ENCODE measurements around the gene DAZL. TPM values are rescaled to one million over a fixed set of nuclear protein-coding genes. Genes with fewer than 3 reads are reported as not detected.
"Not testable (repeated sequence)": the region's sequence is repeated elsewhere in the genome, so short reads cannot be mapped to it uniquely, and the experiment has no call there.

DAZL gene
- 1.8 TPM in 2 replicates for total RNA-seq (2014; rRNA removed; shearing (Covaris generic))
- polyA plus RNA-seq (2014; cell fraction: nucleus; rRNA removed), result 0.36 and 0.60 TPM in 2 replicates

- DNase-seq (ENCODE audit: extremely low read depth, low read depth), result no peak
Measured at GRCh38 chr3:16604887-16605602, at the start of gene DAZL. Gene DAZL (minus strand): TSS chr3:16605423. CDS start chr3:16605205, 218 bp downstream.

- DNase-seq (ENCODE audit: extremely low read depth, low read depth), result no peak
Measured at GRCh38 chr3:16654976-16655375, 49.8 kb upstream of the DAZL start.

GRCh38 chr3:16653712-16654111, 48.5 kb upstream of the DAZL start:
- DNase-seq (ENCODE audit: extremely low read depth, low read depth), result no peak

GRCh38 chr3:16647668-16648067, 42.4 kb upstream of the DAZL start:
- no peak for DNase-seq (ENCODE audit: extremely low read depth, low read depth)

- DNase-seq (ENCODE audit: extremely low read depth, low read depth), result no peak
Measured at GRCh38 chr3:16639806-16640205, 34.6 kb upstream of the DAZL start.

GRCh38 chr3:16633948-16634347, 28.7 kb upstream of the DAZL start:
- no peak for DNase-seq (ENCODE audit: extremely low read depth, low read depth)

- no peak for DNase-seq (ENCODE audit: extremely low read depth, low read depth)
Measured at GRCh38 chr3:16632395-16632794, 27.2 kb upstream of the DAZL start.

GRCh38 chr3:16618721-16619120, 13.5 kb upstream of the DAZL start:
- no peak for DNase-seq (ENCODE audit: extremely low read depth, low read depth)

- DNase-seq (ENCODE audit: extremely low read depth, low read depth), result not testable (repeated sequence)
Measured at GRCh38 chr3:16617155-16617554, 11.9 kb upstream of the DAZL start.

- no peak for DNase-seq (ENCODE audit: extremely low read depth, low read depth)
Measured at GRCh38 chr3:16616083-16616482, 10.9 kb upstream of the DAZL start.

- no peak for DNase-seq (ENCODE audit: extremely low read depth, low read depth)
Measured at GRCh38 chr3:16614033-16615031, 9.1 kb upstream of the DAZL start.

- no peak for DNase-seq (ENCODE audit: extremely low read depth, low read depth)
Measured at GRCh38 chr3:16609927-16610580, 4.8 kb upstream of the DAZL start.

GRCh38 chr3:16608816-16609215, 3.6 kb upstream of the DAZL start:
- DNase-seq (ENCODE audit: extremely low read depth, low read depth), result no peak

- no peak for DNase-seq (ENCODE audit: extremely low read depth, low read depth)
Measured at GRCh38 chr3:16607718-16608117, 2.5 kb upstream of the DAZL start.

- no peak for DNase-seq (ENCODE audit: extremely low read depth, low read depth)
Measured at GRCh38 chr3:16606398-16606797, 1.2 kb upstream of the DAZL start.

GRCh38 chr3:16605966-16606365, 743 bp upstream of the DAZL start:
- no peak for DNase-seq (ENCODE audit: extremely low read depth, low read depth)

- no peak for DNase-seq (ENCODE audit: extremely low read depth, low read depth)
Measured at GRCh38 chr3:16604433-16604832, 790 bp downstream of the DAZL start.

GRCh38 chr3:16601537-16602005, 3.7 kb downstream of the DAZL start:
- no peak for DNase-seq (ENCODE audit: extremely low read depth, low read depth)

GRCh38 chr3:16600780-16601536, 4.3 kb downstream of the DAZL start:
- peak; percentile 66 for DNase-seq (ENCODE audit: extremely low read depth, low read depth)

GRCh38 chr3:16599694-16600093, 5.5 kb downstream of the DAZL start:
- no peak for DNase-seq (ENCODE audit: extremely low read depth, low read depth)

Measured in NCI-H460 (cell line).